Esophagus squamous epithelium (tissue), 5 donors: ENCODE results near the gene ACAA2. TPM values are rescaled to one million over a fixed set of nuclear protein-coding genes. Genes with fewer than 3 reads are reported as not detected.

Experiments
- DNase-seq: peaks from one replicate; lab custom pipeline; 2025; lab: John Stamatoyannopoulos, UW
- H3K27ac ChIP-seq, 4 donors: fragments of 200-600 bp; sonication (generic); one replicate each; pipeline ENCODE4 v1.5.1; 2016 to 2019; ENCODE audit warnings: mild to moderate bottlenecking in 1 of 4
- H3K27me3 ChIP-seq, 4 donors: fragments of 200-600 bp; sonication (generic); 1 replicate in 3 of 4; 2 replicates in 1 of 4; pipeline versions ENCODE4 v1.5.1 to v1.6.0; 2017 to 2021; ENCODE audit warnings: antibody characterized with exemption in 1 of 4
- H3K36me3 ChIP-seq, 3 donors: fragments of 200-600 bp; sonication (generic); one replicate each; pipeline ENCODE4 v1.5.1; 2016 to 2019
- H3K4me1 ChIP-seq, 3 donors: fragments of 200-600 bp; sonication (generic); one replicate each; pipeline ENCODE4 v1.5.1; 2017 to 2019
- H3K4me3 ChIP-seq, 4 donors: fragments of 200-600 bp; sonication (generic); 1 replicate in 3 of 4; 2 replicates in 1 of 4; pipeline ENCODE4 v1.5.1; 2016 to 2019; ENCODE audit warnings: mild to moderate bottlenecking in 2 of 4, moderate library complexity in 1 of 4
- H3K9me3 ChIP-seq, 3 donors: fragments of 200-600 bp; sonication (generic); one replicate each; pipeline ENCODE4 v1.5.1; 2016 to 2019
- POLR2A ChIP-seq, 4 donors: fragments of 450-650 bp; IDR thresholded peaks; one replicate each; pipeline ENCODE4 v1.6.1; 2017; ENCODE audit warnings: antibody characterized with exemption in 4 of 4, mild to moderate bottlenecking in 4 of 4, moderate library complexity in 3 of 4
- WGBS, 2 donors: methylation state at CpG; one replicate each; pipeline ENCODE4 v1.1.5; 2018; 5-methylcytosine and 5-hydroxymethylcytosine counted together
- intact Hi-C: fragments of 100-400 bp; cut with DNase I; formaldehyde crosslinking; loops from one replicate; pipeline ENCODE4 v1.15.0; 2022
- total RNA-seq, 4 donors: library from RNA; depleted of rRNA; stranded (reverse); fragments of >200 nt; gene quantifications; one replicate each; pipeline ENCODE4 v1.1.0, GENCODE V29; 2016
- TF ChIP-seq, protein P1 (sequence below), 6 experiments: fragments of 450-650 bp in 4 of 6; fragments of 200-600 bp in 2 of 6; sonication (generic) in 2 of 6; IDR thresholded peaks; one replicate each; pipeline ENCODE4 v1.5.1; 2016 to 2019; ENCODE audit warnings: antibody characterized with exemption in 6 of 6, mild to moderate bottlenecking in 4 of 6, moderate library complexity in 4 of 6
- donor health status: DM: yes; HTN: yes; CAD: no.

The ACAA2 gene
- total RNA-seq, 4 donors from 2014 or later = 6.8 to 43.6 (median 15.9) TPM

DNA sequence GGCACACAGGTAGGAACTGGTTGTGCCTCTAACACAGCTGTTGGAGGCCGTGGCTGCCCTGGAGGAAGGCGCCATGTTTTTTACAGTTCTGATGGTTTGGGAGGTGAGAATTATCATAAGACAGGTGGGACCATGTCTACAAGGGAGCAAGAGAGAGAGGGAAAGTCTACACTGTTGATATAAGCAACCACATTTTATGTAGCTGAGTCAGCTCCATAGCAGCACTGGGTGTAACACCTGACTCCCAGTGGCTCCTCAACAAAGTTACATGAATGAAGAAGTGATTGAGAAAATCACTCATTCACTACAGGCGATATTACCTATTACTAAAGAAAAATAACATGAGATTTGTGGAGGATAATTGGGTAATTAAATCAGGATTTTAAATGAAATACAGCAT lies 41.3 kb upstream of the ACAA2 start:
- H3K4me3 ChIP-seq = no peak overlapping the region
- peaks cover 0 to 4% (median 0%) of the 10 kb centered on the region in 4 donors for H3K27me3 ChIP-seq
- H3K4me1 ChIP-seq = peaks cover 0 to 23% (median 9%) of the 10 kb centered on the region in 3 donors
- H3K36me3 ChIP-seq = peaks cover 0 to 27% (median 0%) of the 10 kb centered on the region in 3 donors
- intact Hi-C loops = loop anchor here (10.0 kb wide), 1 partner anchor 340 kb away; no protein-coding TSS in a partner anchor
- no peak for TF ChIP-seq POLR2A (IDR thresholded peaks at IDR 0.05)
- TF ChIP-seq, protein P1, sequence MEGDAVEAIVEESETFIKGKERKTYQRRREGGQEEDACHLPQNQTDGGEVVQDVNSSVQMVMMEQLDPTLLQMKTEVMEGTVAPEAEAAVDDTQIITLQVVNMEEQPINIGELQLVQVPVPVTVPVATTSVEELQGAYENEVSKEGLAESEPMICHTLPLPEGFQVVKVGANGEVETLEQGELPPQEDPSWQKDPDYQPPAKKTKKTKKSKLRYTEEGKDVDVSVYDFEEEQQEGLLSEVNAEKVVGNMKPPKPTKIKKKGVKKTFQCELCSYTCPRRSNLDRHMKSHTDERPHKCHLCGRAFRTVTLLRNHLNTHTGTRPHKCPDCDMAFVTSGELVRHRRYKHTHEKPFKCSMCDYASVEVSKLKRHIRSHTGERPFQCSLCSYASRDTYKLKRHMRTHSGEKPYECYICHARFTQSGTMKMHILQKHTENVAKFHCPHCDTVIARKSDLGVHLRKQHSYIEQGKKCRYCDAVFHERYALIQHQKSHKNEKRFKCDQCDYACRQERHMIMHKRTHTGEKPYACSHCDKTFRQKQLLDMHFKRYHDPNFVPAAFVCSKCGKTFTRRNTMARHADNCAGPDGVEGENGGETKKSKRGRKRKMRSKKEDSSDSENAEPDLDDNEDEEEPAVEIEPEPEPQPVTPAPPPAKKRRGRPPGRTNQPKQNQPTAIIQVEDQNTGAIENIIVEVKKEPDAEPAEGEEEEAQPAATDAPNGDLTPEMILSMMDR (IDR thresholded peaks at IDR 0.05) = no peak
- no peak for DNase-seq
- WGBS, 2 donors = 92 to 94% methylated on average over 3 of the region's 3 CpGs
- H3K27ac ChIP-seq = no peak overlapping the region
- H3K9me3 ChIP-seq = no peaks in the 10 kb centered on the region

DNA sequence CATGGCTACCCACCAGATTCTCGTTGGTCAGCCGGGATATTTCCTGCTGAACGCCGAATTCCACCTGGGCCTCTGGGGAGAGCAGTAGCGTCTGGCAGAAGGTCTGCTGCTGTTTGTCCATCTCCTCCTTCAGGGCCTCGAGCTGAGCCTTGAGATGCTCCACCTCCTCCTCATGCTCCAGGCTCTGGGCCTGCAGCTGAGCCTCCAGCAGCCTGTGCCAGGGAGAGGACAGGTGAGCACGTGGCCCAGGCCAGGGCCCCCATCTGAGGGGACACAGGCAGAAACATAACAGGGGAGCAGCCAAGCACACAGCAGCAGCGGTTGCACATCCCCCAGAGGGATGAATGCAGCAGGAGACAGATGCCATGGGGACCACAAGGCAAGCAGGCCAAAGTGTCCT lies 40.1 kb upstream of the ACAA2 start:
- H3K36me3 ChIP-seq = peaks cover 0 to 29% (median 0%) of the 10 kb centered on the region in 3 donors
- no peak overlapping the region for H3K4me3 ChIP-seq
- TF ChIP-seq, protein P1 (IDR thresholded peaks at IDR 0.05) = no peak
- TF ChIP-seq POLR2A (IDR thresholded peaks at IDR 0.05) = no peak
- H3K27me3 ChIP-seq = peaks cover 0 to 16% (median 0%) of the 10 kb centered on the region in 4 donors
- WGBS, 2 donors = 79 to 87% methylated on average over 6 to 7 of the region's 8 CpGs
- H3K27ac ChIP-seq = no peak overlapping the region
- intact Hi-C loops = loop anchor here (10.0 kb wide), 1 partner anchor 339 kb away; no protein-coding TSS in a partner anchor
- DNase-seq = no peak
- peaks cover 0 to 19% (median 10%) of the 10 kb centered on the region in 3 donors for H3K4me1 ChIP-seq
- H3K9me3 ChIP-seq = no peaks in the 10 kb centered on the region

DNA sequence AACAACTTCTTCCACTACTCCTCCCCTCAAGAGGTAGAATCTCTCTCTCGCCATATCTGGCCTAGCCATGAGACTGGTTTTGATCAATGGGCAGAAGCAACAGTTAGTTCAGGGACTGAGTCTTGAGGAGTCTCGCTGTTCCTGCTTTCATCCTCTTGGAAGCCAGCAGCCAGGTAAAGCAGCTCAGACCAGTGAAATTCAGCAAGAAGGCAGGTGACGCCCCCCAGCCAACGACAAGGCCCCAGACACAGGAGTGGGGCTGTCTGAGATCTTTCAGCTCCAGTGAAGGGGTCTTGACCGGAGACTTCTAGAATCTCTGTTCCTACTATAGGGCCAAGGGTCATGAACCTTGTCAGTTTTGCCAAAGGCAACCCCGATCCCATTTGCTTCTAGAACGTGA lies 39.7 kb upstream of the ACAA2 start:
- Histone ChIP-seq H3K36me3 (peaks cover 0 to 33% (median 0%) of the 10 kb centered on the region in 3 donors), H3K9me3 (no peaks in the 10 kb centered on the region), H3K4me1 (peaks cover 0 to 15% (median 10%) of the 10 kb centered on the region in 3 donors), H3K27ac (no peak overlapping the region), H3K27me3 (peaks cover 0 to 20% (median 0%) of the 10 kb centered on the region in 4 donors), H3K4me3 (no peak overlapping the region)
- intact Hi-C loops = loop anchor here (10.0 kb wide), 1 partner anchor 338 kb away; no protein-coding TSS in a partner anchor
- TF ChIP-seq, protein P1 (IDR thresholded peaks at IDR 0.05) = no peak
- DNase-seq = no peak
- WGBS, 2 donors = 0 to 63% methylated on average over 1 of the region's 7 CpGs

DNA sequence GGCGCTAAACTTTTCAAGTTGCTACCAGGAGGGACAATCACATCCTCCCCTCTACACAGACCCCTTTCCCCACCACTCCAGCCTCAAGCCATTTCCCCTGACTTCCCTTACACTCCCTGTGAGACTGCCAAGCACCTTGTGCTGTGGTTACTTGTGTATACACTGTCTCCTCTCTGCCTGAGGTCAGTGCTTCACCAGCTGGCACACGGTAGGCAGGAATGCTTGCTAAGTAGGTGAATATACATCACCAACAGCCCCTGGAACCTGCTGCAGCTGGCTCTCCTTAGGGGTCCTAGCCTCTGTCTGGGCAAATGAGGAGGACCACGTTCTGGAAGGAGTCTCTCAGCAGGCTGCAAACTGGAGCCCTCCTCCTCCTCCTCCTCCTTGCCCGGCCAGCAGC lies 38.3 kb upstream of the ACAA2 start:
- Histone ChIP-seq H3K4me3 (no peak overlapping the region), H3K9me3 (no peaks in the 10 kb centered on the region), H3K27ac (no peak overlapping the region), H3K4me1 (peaks cover 0 to 15% (median 10%) of the 10 kb centered on the region in 3 donors), H3K36me3 (peaks cover 0 to 44% (median 0%) of the 10 kb centered on the region in 3 donors), H3K27me3 (peaks cover 0 to 34% (median 0%) of the 10 kb centered on the region in 4 donors)
- 71 to 88% methylated on average over 1 to 2 of the region's 4 CpGs for WGBS, 2 donors
- DNase-seq = no peak
- TF ChIP-seq, protein P1 (IDR thresholded peaks at IDR 0.05) = no peak
- TF ChIP-seq POLR2A (IDR thresholded peaks at IDR 0.05) = no peak
- intact Hi-C loops = loop anchor here (10.0 kb wide), 1 partner anchor 337 kb away; no protein-coding TSS in a partner anchor

DNA sequence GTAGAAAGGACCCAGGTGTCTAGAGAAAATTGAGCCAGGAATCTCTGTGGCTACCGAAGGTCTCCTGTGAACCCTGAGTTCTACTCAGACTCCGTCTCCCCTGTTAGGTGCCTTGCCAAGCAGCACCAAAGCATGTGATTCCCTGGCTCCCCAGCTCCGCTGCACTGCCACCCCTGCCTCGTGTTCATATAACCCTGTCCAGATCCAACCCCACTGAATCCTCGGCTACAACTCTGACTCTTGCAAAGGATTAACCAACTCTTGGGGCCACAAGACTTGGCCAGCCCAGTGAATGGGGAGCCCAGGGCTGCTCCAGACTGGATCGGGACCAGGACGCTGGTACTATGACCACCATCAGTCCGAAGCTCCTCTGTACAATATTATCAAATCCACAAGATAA lies 37.3 kb upstream of the ACAA2 start:
- Histone ChIP-seq H3K4me3 (no peak overlapping the region), H3K4me1 (peaks cover 0 to 15% (median 10%) of the 10 kb centered on the region in 3 donors), H3K36me3 (peaks cover 0 to 48% (median 0%) of the 10 kb centered on the region in 3 donors), H3K27me3 (peaks cover 0 to 34% (median 0%) of the 10 kb centered on the region in 4 donors), H3K9me3 (no peaks in the 10 kb centered on the region), H3K27ac (no peak overlapping the region)
- no peak for DNase-seq
- intact Hi-C loops = loop anchor here (10.0 kb wide), 1 partner anchor 336 kb away; no protein-coding TSS in a partner anchor
- TF ChIP-seq, protein P1 (IDR thresholded peaks at IDR 0.05) = no peak
- TF ChIP-seq POLR2A (IDR thresholded peaks at IDR 0.05) = no peak
- WGBS, 2 donors = 83 to 94% methylated on average over 2 to 5 of the region's 8 CpGs
